PC-3 (cell line): ENCODE data around the gene AGAP1.

Experiments
- EZH2 ChIP-seq: fragments of 300-600 bp; sonication (generic); IDR thresholded peaks from one replicate; pipeline ENCODE4 v1.6.1; 2017; ENCODE audit warnings: antibody characterized with exemption, mild to moderate bottlenecking, low read length; ENCODE audit not compliant: unreplicated experiment
- EZH2phosphoT487 ChIP-seq: fragments of 300-600 bp; sonication (generic); IDR thresholded peaks from 2 replicates; pipeline ENCODE4 v1.6.1; 2018; ENCODE audit warnings: mild to moderate bottlenecking, antibody characterized with exemption, low read length, borderline replicate concordance
- TF ChIP-seq, protein P1 (sequence below): fragments of 300-600 bp; sonication (generic); conservative IDR thresholded peaks from 2 replicates; pipeline ENCODE4 v1.5.1; 2017; ENCODE audit warnings: antibody characterized with exemption, low read depth, mild to moderate bottlenecking, low read length

DNA sequence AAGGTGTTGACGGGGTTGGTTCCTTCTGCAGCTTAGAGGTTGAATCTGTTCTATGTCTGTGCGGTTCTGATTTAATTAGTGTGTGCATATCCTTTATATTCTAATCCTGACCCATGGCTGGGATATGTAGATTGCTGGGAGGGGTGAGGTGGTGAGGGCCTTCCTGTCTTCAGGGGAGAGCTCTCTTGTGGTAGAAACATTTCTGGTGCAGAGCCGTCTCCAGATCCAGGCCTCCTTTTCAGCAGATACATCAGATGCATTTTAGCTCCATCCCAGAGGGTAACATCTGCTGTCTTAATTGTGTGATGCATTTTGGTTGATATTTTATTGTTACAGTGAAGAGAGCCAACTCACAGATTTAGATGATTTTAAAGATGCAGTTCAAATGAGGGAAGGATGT, 227.8 kb downstream of the AGAP1 start:
- no peak for TF ChIP-seq EZH2phosphoT487
- TF ChIP-seq EZH2, result no peak
- TF ChIP-seq, protein P1, sequence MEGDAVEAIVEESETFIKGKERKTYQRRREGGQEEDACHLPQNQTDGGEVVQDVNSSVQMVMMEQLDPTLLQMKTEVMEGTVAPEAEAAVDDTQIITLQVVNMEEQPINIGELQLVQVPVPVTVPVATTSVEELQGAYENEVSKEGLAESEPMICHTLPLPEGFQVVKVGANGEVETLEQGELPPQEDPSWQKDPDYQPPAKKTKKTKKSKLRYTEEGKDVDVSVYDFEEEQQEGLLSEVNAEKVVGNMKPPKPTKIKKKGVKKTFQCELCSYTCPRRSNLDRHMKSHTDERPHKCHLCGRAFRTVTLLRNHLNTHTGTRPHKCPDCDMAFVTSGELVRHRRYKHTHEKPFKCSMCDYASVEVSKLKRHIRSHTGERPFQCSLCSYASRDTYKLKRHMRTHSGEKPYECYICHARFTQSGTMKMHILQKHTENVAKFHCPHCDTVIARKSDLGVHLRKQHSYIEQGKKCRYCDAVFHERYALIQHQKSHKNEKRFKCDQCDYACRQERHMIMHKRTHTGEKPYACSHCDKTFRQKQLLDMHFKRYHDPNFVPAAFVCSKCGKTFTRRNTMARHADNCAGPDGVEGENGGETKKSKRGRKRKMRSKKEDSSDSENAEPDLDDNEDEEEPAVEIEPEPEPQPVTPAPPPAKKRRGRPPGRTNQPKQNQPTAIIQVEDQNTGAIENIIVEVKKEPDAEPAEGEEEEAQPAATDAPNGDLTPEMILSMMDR, result no peak
